IMR-90 (cell line): ENCODE measurements around the gene ZDBF2. TPM values are rescaled to one million over a fixed set of nuclear protein-coding genes. Genes with fewer than 3 reads are reported as not detected.

ENCODE experiments used
- ATAC-seq: fragments of 200-7000 bp; cut with Tn5 transposase; 2 replicates; pipeline ENCODE4 v1.9.1; 2020; ENCODE audit warnings: low read depth, mild to moderate bottlenecking, moderate library complexity
- BruUV-seq: library from RNA; stranded (reverse); fragments of 400-500 nt; replicated peaks from 2 replicates; lab custom pipeline; 2021; lab: Mats Ljungman, UMichigan
- CTCF ChIA-PET: fragments of 300-600 bp; formaldehyde crosslinking; extraction: SDS; loops from one replicate; lab custom pipeline; 2021; ENCODE audit warnings: antibody characterized with exemption; lab: Yijun Ruan, JAX
- POLR2A ChIA-PET: fragments of 300-600 bp; sonication (Branson Sonifier 250); formaldehyde crosslinking; loops from one replicate; lab custom pipeline; 2022; ENCODE audit warnings: antibody characterized with exemption; ENCODE audit not compliant: unreplicated experiment; lab: Charles Lee
- DNase-seq: peaks from one replicate; pipeline ENCODE4 v3.0.0; 2013
- H2AFZ ChIP-seq: replicated peaks from 2 replicates; pipeline ENCODE3; 2013; ENCODE audit warnings: low read length, mild to moderate bottlenecking; ENCODE audit not compliant: poor library complexity
- H2AK5ac ChIP-seq: 2 replicates; pipeline ENCODE4 v1.6.1; 2013; ENCODE audit warnings: low read depth, low read length, inconsistent platforms
- H2AK9ac ChIP-seq: replicated peaks from 2 replicates; pipeline ENCODE3; 2013; ENCODE audit warnings: mild to moderate bottlenecking, low read depth, low read length, moderate library complexity; ENCODE audit not compliant: poor library complexity
- H2BK120ac ChIP-seq: 2 replicates; pipeline ENCODE4 v1.6.1; 2013; ENCODE audit warnings: low read depth, low read length, inconsistent platforms
- H2BK15ac ChIP-seq: 3 replicates; pipeline ENCODE4 v1.6.1; 2013; ENCODE audit warnings: low read depth, low read length, inconsistent platforms
- H2BK20ac ChIP-seq: 2 replicates; pipeline ENCODE4 v1.6.1; 2013; ENCODE audit warnings: low read depth, mild to moderate bottlenecking, inconsistent platforms, low read length, moderate library complexity
- H2BK5ac ChIP-seq: 2 replicates; pipeline ENCODE4 v1.6.1; 2013; ENCODE audit warnings: mild to moderate bottlenecking, low read depth, low read length, inconsistent platforms; ENCODE audit not compliant: poor library complexity, severe bottlenecking
- H3K14ac ChIP-seq: replicated peaks from 2 replicates; pipeline ENCODE4 v1.6.1; 2013; ENCODE audit warnings: low read depth, low read length, inconsistent platforms
- H3K18ac ChIP-seq: 2 replicates; pipeline ENCODE4 v1.6.1; 2013; ENCODE audit warnings: low read depth, low read length, control low read depth
- H3K23ac ChIP-seq: 2 replicates; pipeline ENCODE4 v1.6.1; 2013; ENCODE audit warnings: low read depth, low read length, inconsistent platforms
- H3K27ac ChIP-seq: 2 replicates; pipeline ENCODE4 v1.5.1; 2013; ENCODE audit warnings: mild to moderate bottlenecking, control low read depth, low read length; ENCODE audit not compliant: insufficient read depth
- H3K27me3 ChIP-seq: 2 replicates; pipeline ENCODE4 v1.6.1; 2013; ENCODE audit warnings: low read length; ENCODE audit not compliant: control insufficient read depth, insufficient read depth
- H3K36me3 ChIP-seq: 2 replicates; pipeline ENCODE4 v1.6.1; 2013; ENCODE audit warnings: low read length, mixed read lengths; ENCODE audit not compliant: control insufficient read depth, insufficient read depth
- H3K4ac ChIP-seq: 2 replicates; pipeline ENCODE4 v1.6.1; 2013; ENCODE audit warnings: low read depth, low read length, inconsistent platforms
- H3K4me1 ChIP-seq: 2 replicates; pipeline ENCODE4 v1.6.1; 2013; ENCODE audit warnings: low read length, mixed read lengths; ENCODE audit not compliant: control insufficient read depth, insufficient read depth
- H3K4me2 ChIP-seq: 2 replicates; pipeline ENCODE4 v1.6.1; 2013; ENCODE audit warnings: low read depth, mild to moderate bottlenecking, control low read depth, low read length, moderate library complexity
- H3K4me3 ChIP-seq: 2 replicates; pipeline ENCODE4 v1.5.1; 2013; ENCODE audit warnings: low read depth, mild to moderate bottlenecking, control low read depth, low read length, moderate library complexity; ENCODE audit not compliant: insufficient read depth
- H3K56ac ChIP-seq: 2 replicates; pipeline ENCODE4 v1.6.1; 2013; ENCODE audit warnings: low read length, inconsistent platforms; ENCODE audit not compliant: insufficient read depth; ENCODE audit errors: extremely low read depth
- H3K79me1 ChIP-seq, 2 experiments: 2 replicates each; pipeline ENCODE4 v1.6.1; 2013; ENCODE audit warnings: low read length in 2 of 2, inconsistent platforms in 1 of 2, low read depth in 1 of 2
- H3K9ac ChIP-seq: 2 replicates; pipeline ENCODE4 v1.6.1; 2013; ENCODE audit warnings: low read depth, low read length, control low read depth
- H3K9me1 ChIP-seq: 2 replicates; pipeline ENCODE4 v1.6.1; 2013; ENCODE audit warnings: low read length, inconsistent platforms; ENCODE audit not compliant: insufficient read depth
- H3K9me3 ChIP-seq: 2 replicates; pipeline ENCODE4 v1.6.1; 2013; ENCODE audit warnings: low read length; ENCODE audit not compliant: control insufficient read depth, insufficient read depth
- H4K20me1 ChIP-seq: 2 replicates; pipeline ENCODE4 v1.6.1; 2013; ENCODE audit warnings: low read length, inconsistent platforms; ENCODE audit not compliant: insufficient read depth
- H4K5ac ChIP-seq: 2 replicates; pipeline ENCODE4 v1.6.1; 2013; ENCODE audit warnings: mild to moderate bottlenecking, low read depth, low read length, control low read depth
- H4K8ac ChIP-seq, 2 experiments: 2 replicates each; pipeline ENCODE4 v1.6.1; 2013; ENCODE audit warnings: low read depth in 2 of 2, low read length in 2 of 2, control low read depth in 1 of 2, inconsistent platforms in 1 of 2
- H4K91ac ChIP-seq: 2 replicates; pipeline ENCODE4 v1.6.1; 2013; ENCODE audit warnings: low read depth, low read length, inconsistent platforms; ENCODE audit not compliant: insufficient read depth
- BHLHE40 ChIP-seq: fragments of 150-350 bp; IDR thresholded peaks from 2 replicates; pipeline ENCODE4 v1.6.1; 2016; ENCODE audit warnings: mild to moderate bottlenecking, low read depth, low read length
- CEBPB ChIP-seq: IDR thresholded peaks from 2 replicates; pipeline ENCODE4 v1.6.1; 2012; ENCODE audit warnings: low read depth, low read length, improper control_type of control experiment
- CHD1 ChIP-seq: IDR thresholded peaks from 2 replicates; pipeline ENCODE4 v1.6.1; 2012; ENCODE audit warnings: low read depth, low read length, improper control_type of control experiment
- CTCF ChIP-seq: conservative IDR thresholded peaks from 2 replicates; pipeline ENCODE4 v1.5.1; 2012; ENCODE audit warnings: mild to moderate bottlenecking, low read depth, low read length, improper control_type of control experiment
- ELK1 ChIP-seq: fragments of 150-350 bp; IDR thresholded peaks from 2 replicates; pipeline ENCODE4 v1.6.1; 2016; ENCODE audit warnings: low read depth, mild to moderate bottlenecking, low read length, moderate library complexity, borderline replicate concordance
- FOS ChIP-seq: fragments of 150-350 bp; IDR thresholded peaks from 2 replicates; pipeline ENCODE4 v1.6.1; 2016; ENCODE audit warnings: low read depth, low read length
- MAFK ChIP-seq: IDR thresholded peaks from 2 replicates; pipeline ENCODE4 v1.6.1; 2012; ENCODE audit warnings: low read depth, low read length, improper control_type of control experiment
- MAZ ChIP-seq: IDR thresholded peaks from 2 replicates; pipeline ENCODE4 v1.6.1; 2012; ENCODE audit warnings: low read depth, mild to moderate bottlenecking, low read length, improper control_type of control experiment, moderate library complexity, borderline replicate concordance
- MXI1 ChIP-seq: IDR thresholded peaks from 2 replicates; pipeline ENCODE4 v1.6.1; 2012; ENCODE audit warnings: low read depth, mild to moderate bottlenecking, low read length, moderate library complexity, borderline replicate concordance
- NFE2L2 ChIP-seq: fragments of 150-350 bp; IDR thresholded peaks from 2 replicates; pipeline ENCODE4 v1.6.1; 2016; ENCODE audit warnings: low read depth, mild to moderate bottlenecking, low read length
- POLR2A ChIP-seq: IDR thresholded peaks from 2 replicates; pipeline ENCODE4 v1.6.1; 2012; ENCODE audit warnings: mild to moderate bottlenecking, low read depth, low read length
- RAD21 ChIP-seq: IDR thresholded peaks from 2 replicates; pipeline ENCODE4 v1.6.1; 2012; ENCODE audit warnings: low read length, improper control_type of control experiment
- RCOR1 ChIP-seq: IDR thresholded peaks from 2 replicates; pipeline ENCODE4 v1.6.1; 2012; ENCODE audit warnings: mild to moderate bottlenecking, low read length, improper control_type of control experiment; ENCODE audit not compliant: insufficient replicate concordance
- SMC3 ChIP-seq: fragments of 150-350 bp; IDR thresholded peaks from 2 replicates; pipeline ENCODE4 v1.6.1; 2016; ENCODE audit warnings: low read depth, mild to moderate bottlenecking, antibody characterized with exemption, low read length, moderate library complexity
- USF2 ChIP-seq: fragments of 150-350 bp; IDR thresholded peaks from 2 replicates; pipeline ENCODE4 v1.6.1; 2017; ENCODE audit warnings: mild to moderate bottlenecking, antibody characterized with exemption, low read length, low read depth
- WGBS, 2 experiments: methylation state at CpG; one replicate each; pipeline versions ENCODE4 v1.1.5 to v1.1.7; 2013; ENCODE audit warnings: missing lambda C conversion rate in 2 of 2; ENCODE audit not compliant: insufficient read length in 1 of 2; ENCODE audit errors: extremely low coverage in 2 of 2; 5-methylcytosine and 5-hydroxymethylcytosine counted together
- dilution Hi-C: fragments of 300-500 bp; cut with HindIII; formaldehyde crosslinking; loops from one replicate; pipeline ENCODE4 v1.14.3; 2018; ENCODE audit warnings: low sequenced_read_pairs; ENCODE audit not compliant: unreplicated experiment
- in situ Hi-C: fragments of 300-500 bp; cut with MboI; formaldehyde crosslinking; loops from 3 replicates; pipeline ENCODE4 v1.14.3; 2019; ENCODE audit warnings: low sequenced_read_pairs, inconsistent platforms, mixed read lengths
- intact Hi-C: fragments of 100-400 bp; cut with micrococcal nuclease; formaldehyde crosslinking; loops from 2 replicates; pipeline ENCODE4 v1.10.0; 2022
- polyA plus RNA-seq, 3 experiments: library from polyadenylated mRNA; depleted of rRNA; stranded (reverse); fragments of >200 nt; gene quantifications; 2 replicates each; pipeline ENCODE4 v1.2.3, GENCODE V29; 2012; ENCODE audit warnings: low replicate concordance in 1 of 3
- total RNA-seq: library from RNA; depleted of rRNA; stranded (reverse); fragments of >200 nt; gene quantifications from 2 replicates; pipeline ENCODE4 v1.2.3, GENCODE V29; 2012

The ZDBF2 gene
- total and polyA plus RNA-seq, 2 of the 4 experiments (the other 2 are of a cell fraction), result 1.9 to 10.2 TPM

DNA sequence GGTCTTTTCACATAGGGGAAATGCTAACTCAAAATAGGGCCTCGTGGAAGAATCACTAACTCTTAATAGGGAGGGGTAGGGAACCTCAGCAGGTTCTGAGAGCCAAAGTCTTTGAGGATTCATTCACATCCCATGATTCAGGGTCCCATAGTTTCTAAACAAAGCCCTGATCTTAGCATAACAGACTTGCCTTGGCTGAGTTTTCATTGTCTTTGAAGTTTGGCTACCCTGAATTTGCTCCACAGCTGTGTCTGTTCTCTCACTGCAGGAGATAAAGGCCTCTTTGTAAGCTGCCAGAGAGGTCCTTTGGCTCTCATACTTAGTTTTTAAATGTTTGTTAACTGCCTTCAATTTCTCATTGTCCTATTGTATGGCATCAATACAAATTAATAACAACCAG, 54.5 kb downstream of the ZDBF2 start:
- Histone ChIP-seq H3K9me3 (no peaks in the 10 kb centered on the region), H3K9me1 (no peaks in the 10 kb centered on the region), H3K36me3 (no peaks in the 10 kb centered on the region), H3K4me3 (no peak overlapping the region), H3K23ac (no peak overlapping the region), H2AK5ac (no peak overlapping the region), H3K4ac (no peak overlapping the region), H2AFZ (no peak overlapping the region), H3K9ac (no peak overlapping the region), H3K27ac (no peak overlapping the region), H3K4me1 (no peaks in the 10 kb centered on the region), H4K8ac (no peak overlapping the region), H3K14ac (no peak overlapping the region), H3K18ac (no peak overlapping the region), H4K91ac (no peak overlapping the region), H3K27me3 (no peaks in the 10 kb centered on the region), H3K4me2 (no peak overlapping the region), H3K79me1 (no peaks in the 10 kb centered on the region), H2BK5ac (no peak overlapping the region), H2AK9ac (no peak overlapping the region), H3K56ac (no peak overlapping the region), H2BK15ac (no peak overlapping the region), H4K5ac (no peak overlapping the region), H2BK120ac (no peak overlapping the region), H4K20me1 (no peaks in the 10 kb centered on the region), H2BK20ac (no peak overlapping the region)
- ATAC-seq (no peak), DNase-seq (no peak)
- intact Hi-C loops, result no loop called here
- no TSS peak for BruUV-seq
- in situ Hi-C loops, result no loop called here
- WGBS, 2 experiments, result no CpG with 5 or more reads among the region's 1 CpG
- CTCF ChIA-PET, result no interaction called here
- TF ChIP-seq USF2 (no peak), RAD21 (no peak), CEBPB (no peak), RCOR1 (no peak), MXI1 (no peak), BHLHE40 (no peak), FOS (no peak), MAZ (no peak), SMC3 (no peak), CTCF (no peak), NFE2L2 (no peak), CHD1 (no peak), ELK1 (no peak), MAFK (no peak), POLR2A (no peak)
- POLR2A ChIA-PET, result no interaction called here
- dilution Hi-C loops, result no loop called here
